Activated CD8-positive, alpha-beta memory T cell treated with anti-CD3 and anti-CD28 coated beads, Interleukin-2, amount 50 U/mL, for 24 hours (primary cell): Measurements from ENCODE around the gene CLSTN2.

ENCODE experiments used
- DNase-seq: peaks from one replicate; pipeline ENCODE4 v3.0.0-alpha.2; 2020; ENCODE audit errors: extremely low read depth

CLSTN2 gene

DNA sequence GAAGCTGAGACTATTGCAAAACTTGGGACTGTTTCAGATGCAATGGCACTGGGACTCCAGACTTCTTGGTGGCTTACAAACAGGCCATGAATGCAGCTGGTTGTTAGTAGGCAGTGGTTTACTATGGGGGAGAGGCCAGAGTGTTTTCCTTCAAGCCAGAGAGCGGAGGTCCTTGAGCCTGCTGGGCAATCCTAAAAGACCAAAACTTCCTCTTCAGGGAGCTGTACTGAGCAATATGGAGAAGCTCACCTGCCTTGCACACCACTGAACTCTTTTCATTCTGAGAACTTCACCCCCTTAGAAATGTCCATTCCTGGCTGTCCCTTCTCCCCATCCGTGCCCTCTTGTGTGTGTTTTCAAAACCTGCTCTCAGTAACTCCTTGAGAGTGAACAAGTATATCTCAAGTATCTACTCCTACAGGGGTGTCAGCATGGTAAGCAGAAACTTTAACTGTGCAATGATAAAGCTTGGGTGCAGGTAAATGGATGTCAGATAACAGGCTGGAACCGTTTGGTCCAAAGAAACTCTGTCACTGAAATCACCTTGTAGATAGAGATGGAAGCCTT is 213.9 kb downstream of the CLSTN2 start:
- DNase-seq = no peak

DNA sequence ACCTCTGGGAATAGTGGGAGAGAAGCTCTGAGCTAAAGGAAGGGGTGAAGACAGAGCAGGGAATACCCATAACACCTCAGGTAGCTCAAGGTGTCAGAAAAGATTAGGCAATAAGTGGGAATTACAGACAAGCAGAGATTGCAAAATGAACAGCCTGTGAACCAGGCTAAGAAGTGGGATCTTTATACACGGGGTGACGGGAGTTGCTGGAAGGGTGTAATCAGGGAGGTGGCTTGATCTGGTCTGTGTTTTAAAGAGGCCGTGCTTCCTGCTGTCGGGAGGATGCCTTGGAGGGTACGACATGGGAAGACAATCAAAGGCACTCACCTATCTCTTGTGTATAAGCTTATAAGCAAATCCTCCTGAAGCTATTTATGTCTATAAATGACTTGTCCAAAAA is 216.3 kb downstream of the CLSTN2 start:
- DNase-seq = no peak

DNA sequence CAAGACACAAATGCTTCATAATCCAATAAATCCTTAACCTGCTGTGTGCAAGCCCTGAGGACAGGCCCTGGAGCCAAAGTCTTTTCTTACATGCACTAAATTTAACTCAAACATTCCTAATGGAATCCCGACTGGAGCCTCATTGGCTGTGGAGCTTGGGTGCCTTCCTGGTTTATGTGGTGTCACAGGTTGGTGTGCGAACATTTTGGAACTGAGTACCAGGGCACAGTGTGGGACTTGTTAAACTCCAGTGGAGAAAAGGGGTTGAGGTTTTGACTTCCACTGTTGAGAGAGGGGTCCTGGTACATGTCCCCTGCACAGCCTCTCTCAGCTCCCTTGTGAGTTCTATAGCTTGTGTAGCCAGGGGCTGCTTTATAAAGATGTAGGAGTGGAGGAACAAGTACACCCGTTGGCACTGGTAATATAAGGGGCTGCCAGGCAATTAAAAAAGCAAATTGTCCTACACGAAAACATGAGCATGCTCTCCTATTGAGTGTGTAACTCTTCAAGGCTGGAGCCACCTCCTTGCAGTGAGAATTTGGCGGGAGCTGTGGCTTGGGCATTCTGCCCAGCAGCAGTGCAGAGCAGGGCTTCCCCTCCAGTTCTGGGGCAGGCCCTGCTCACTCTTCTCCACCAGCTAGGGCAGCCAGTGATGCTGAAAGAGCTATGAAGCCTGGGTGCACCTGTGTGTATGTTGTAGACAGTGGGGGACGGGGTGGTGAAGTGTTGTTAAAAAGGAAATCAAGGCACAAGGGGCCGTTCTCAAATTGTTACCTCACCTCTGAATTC is 218.1 kb downstream of the CLSTN2 start:
- no peak for DNase-seq

DNA sequence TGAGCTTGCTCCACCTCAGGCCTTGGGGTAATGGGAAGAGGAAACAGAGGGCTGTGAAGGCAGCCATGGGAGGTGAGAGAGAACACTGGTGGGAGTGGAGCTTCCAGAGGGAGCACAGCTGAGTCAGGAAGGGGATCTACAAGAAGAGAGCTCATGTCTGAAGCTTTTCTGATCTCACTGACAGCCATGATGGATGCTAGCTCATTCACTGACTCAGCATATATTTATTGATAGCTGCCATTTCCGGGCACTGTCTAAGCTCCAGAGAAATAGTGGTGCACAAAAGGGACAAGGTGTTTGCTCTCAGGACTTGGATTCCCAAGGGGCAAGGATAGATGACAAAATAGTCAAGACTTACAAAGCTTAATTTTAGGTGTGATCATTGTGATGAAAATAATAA is 218.8 kb downstream of the CLSTN2 start:
- no peak for DNase-seq

DNA sequence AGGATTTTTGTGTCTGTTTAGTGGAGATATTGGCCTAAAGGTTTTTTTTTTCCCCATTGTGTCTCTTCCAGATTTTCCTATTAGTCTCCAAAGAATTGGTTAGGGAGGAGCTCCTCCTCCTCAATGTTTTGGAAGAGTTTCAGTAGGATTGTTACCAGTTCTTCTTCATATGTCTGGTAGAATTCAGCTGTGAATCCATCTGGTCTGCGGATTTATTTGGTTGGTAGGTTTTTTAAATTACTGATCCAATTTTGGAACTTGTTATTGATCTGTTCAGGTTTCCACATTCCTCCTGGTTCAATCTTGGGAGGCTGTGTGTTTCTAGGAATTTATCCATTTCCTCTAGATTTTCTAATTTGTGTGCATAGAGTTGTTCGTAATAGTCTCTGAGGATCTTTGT is 222.2 kb downstream of the CLSTN2 start:
- DNase-seq = no peak

DNA sequence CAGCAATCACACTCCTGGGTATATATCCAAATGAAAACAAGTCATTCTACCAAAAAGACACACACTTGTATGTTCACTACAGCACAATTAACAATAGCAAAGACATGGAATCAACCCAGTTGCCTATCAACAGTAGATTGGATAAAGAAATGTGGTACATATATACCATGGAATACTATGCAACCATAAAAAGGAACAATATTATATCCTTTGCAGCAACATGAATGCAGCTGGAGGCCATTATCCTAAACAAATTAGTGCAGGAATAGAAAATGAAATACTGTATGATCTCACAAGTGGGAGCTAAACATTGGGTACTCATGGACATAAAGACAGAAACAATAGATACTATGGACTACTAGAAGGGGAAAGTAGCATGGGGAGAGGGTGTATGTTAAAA is 224.7 kb downstream of the CLSTN2 start:
- DNase-seq = no peak

DNA sequence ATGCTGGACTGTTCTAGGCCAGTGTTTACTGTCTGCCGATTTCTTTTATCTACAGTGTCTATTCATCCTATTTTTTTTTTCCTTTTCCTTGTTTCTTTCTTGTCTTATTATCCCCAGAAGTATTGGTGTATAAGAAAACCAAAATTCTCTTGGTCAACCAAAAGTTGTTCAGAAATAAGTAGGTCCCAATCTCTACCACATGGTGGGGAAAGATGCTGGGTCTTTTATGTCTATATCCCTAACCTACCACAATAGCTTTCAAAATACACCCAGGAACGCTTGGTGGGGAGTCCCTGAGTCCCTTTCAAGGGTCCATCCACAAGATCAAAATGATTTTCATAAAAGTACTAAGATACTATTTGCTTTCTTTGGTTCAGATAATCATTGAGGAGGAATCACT is 225.6 kb downstream of the CLSTN2 start:
- DNase-seq = no peak

DNA sequence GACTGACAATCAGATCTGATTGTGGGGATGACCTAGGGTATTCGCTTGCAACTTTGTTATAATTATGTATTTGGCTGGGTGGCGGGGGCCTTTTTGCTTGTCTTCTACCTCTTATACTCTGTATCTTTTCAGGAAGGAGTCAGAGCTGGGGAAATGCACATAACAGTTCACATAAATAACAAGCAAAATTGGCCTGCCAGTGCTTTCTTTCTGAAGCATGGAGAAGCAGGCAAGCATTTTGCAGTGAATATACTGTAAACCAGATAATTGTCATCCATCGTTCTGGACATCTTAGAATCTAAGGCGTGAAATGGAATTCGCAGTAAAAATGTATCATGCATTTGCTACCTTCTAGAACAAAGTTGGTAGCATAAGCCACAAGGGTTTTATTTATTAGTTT is 227.6 kb downstream of the CLSTN2 start:
- no peak for DNase-seq

DNA sequence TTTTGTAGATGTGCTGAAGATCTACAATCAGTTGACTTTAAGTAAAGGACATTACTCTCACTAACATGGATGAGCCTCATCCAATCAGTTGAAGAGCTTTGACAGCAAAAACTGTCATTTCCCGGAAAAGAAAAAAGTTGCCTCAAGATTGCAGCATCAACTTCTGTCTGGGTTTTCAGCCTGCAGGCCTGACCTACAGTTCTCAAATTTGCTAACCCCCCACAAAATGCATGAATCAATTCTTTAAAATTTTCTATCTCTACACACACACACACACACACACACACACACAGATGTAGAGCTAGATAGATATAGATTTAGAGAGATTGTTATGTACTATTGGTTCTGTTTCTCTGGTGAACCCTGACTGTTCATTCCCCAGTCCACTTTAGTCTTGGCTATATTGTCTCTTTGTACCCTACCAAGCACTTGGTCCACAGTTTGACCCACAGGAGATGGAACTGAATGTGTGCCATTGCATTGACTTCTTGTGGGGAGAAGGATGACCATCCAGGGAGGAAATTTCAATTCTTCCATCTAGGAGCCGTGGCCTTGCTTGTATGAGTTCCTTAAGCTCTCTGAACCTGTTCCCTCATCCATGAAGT is 228.3 kb downstream of the CLSTN2 start:
- no peak for DNase-seq

DNA sequence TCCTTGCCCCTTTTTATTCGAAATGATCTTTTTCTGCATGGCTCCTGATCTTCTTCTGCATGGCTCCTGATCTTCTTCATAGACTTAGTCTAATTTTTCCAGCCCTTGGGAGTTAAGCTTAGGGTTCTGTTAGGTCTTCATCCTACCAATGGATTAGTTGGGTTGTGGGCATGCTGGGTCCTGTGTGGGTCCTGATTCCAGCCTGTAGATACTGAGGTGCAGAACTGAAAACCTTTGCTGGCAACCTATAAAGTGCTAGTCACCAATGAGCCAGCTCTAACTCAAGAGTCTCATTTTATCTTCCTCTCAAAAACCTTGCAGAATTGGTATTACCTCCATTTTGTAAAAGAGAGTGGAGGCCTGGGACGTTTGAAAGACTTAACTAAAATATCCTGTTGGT is 229.2 kb downstream of the CLSTN2 start:
- DNase-seq = no peak

DNA sequence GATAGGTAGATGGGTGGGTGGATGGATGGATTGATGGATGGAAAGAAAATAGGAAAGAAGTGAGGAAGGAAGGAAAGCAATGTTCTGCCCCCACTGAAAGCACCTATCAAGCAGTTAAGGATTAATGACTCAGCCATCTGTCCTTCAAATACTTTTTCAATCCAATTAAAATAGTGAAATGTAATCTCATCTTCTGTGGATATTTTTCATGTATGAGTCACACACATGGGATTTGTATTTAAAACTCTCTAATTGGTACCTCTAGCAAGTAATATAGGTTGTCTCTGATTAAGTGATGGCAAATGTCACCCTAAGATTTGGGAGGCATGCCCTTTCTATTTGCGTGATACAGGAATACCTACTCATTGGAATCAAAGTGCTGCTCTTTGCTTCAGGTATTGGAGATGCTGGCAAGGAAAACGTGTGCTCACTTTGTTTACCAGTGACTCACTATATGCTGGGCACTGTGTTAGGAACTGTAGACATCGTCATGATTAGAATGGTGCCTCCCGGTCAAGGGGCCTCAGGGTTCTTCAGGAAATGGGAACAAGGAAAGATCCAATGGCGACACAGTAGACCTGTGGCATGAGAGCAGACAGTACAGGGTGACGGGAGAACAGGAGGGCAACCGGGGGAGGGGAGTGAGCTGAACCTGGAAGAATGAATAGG is 230.1 kb downstream of the CLSTN2 start:
- no peak for DNase-seq

DNA sequence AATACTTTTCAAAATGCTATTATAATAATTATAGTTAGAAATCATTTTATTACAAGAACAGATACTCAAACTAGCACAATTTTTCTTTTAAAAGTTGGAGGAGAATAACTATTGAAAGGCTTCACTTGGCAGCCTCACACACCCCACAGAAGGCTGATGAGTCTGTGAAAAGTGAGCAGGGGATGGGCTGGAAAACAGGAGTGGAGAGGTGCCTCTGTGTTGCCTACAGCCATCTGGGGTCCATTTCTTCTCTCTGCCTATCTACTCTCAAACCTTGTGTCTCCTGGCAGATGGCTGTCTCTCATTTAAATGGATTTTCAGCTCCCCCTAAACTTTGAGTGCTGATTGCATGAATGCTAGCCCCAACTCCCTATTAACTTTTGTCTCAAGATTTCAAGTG is 230.8 kb downstream of the CLSTN2 start:
- no peak for DNase-seq

DNA sequence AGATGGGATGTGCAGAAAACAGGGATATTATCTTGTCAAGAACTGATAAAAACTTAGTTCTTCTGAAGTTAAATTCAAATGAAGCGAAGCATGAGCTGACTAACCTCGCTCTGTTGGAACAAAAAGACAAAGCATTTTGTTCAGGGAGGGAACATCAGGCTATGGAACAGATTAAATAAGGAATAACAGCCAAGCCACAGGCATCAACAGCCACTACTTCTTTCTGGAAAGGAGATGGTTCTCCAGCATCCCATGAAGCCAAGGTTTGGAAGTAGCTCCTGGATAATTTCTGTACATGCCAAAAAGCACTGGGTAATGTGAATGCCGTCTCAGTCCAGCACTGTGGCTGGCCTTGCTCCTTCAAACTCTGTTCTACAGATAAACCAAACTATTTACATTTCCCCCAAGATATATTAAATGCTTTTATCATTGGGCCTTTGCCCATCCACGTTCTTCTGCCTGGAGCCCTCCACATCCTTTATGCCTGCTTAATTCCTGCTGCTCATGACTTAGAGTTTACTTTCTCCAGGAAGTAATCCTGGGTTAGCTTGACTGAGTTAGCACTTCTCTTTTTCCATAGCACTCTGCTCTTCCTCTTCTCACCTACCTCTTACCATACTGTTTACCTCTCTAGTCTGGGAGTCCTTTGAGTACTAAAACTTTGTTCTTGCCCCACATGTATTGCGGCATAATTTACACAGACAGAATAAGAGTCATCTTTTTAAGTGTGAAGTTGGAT is 232.0 kb downstream of the CLSTN2 start:
- no peak for DNase-seq

DNA sequence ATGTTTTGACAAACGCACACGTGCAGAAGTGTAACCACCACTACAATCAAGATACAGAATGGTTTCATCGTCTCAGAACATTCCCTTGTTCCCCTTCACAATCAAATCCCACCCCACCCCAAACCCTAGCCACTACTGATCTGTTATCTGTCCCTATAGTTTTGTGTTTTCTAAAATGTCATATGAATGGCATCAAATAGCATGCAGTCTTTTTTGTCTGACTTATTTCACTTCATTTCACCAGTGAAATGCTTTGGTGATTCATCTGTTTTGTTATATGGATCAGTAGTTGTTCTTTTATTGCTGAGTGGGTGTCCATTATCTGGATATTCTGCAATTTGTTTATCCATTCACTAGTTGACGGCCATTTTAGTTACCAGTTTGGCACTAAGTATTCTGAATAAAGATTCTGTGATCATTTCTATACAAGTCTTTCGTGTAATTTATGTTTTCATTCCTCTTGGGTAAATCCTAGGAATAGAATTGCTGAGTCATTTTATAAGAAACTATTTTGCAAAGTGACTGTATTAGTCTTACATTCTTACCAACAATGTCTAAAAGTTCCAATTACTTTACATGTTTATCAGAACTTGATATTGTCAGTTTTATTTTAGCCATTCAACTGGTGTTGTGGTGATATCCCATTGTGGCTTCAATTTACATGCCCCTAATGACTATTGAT is 232.8 kb downstream of the CLSTN2 start:
- DNase-seq = no peak

DNA sequence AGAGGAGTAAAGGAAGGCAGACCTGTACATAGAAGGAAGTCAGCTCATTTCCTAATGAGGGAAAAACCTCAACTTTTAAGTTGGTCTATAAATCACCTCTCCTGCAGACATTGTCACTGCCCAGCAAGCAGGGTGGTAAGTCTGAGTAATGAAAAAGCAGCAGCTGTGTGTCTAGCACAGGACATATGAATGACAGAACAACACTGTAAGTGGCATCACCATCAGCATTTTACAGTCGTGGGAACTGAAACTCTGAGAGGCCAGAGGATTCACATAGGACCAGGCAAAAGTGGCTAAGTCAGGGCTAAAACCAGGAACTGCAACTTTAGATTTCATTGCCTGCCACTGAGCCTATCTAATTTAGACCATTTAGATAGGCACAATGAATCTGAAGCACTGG is 235.6 kb downstream of the CLSTN2 start:
- DNase-seq = no peak

DNA sequence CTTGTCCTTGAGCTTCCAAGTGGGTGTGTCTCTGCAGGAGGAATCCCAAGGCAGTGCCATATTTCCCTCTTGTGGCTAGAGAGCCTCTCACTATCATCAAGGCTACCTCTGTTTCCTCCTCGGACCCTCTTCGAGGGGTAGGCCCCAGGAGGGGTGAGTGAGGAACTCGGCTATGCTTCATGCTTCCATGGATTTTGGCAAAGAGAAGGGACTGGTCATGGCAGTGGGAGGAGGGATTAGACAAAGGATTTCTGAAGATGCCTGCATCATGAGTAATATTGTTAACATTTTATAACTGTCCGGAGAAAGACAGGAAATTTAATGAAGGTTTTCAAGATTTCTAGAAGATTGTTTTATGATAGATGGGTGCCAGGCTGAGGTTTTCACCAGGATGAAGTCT is 241.5 kb downstream of the CLSTN2 start:
- no peak for DNase-seq

DNA sequence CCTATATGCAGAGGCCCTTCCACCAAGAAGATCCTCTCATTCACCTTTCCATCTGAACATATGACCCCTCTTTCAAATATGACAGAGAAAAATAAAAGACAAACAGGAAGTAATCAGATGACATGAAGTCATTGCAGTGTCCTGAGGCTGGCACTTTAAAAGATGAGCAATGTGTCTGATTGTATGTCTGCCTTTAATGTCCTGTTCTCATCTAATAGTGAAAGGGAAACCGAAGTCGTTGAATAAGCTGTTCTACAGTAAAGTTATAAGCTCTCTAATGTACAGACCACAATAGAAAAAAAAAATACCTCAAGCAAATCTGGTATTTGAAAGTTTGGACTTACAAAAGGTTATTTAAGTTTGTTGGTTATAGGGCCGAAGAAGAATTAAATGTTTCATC is 243.0 kb downstream of the CLSTN2 start:
- DNase-seq = no peak

DNA sequence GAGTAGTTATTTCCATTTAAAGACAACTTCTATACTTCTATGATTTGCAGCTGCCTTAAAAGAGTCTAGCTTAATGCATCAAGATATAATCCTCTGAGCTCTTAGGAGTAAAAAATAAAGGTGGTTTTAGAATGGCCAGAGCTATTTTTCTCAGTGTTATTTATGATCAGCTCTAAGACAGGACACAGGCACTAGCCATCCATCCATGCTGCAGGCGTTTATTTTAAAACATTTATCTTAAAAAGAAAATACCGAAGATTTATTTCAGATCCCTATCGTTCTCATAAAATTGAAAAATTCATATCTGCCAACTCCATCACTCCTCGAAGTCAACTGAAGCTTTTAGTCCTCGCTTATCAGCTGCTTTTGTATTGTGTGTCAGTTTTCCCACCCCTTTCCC is 243.5 kb downstream of the CLSTN2 start:
- DNase-seq = no peak

DNA sequence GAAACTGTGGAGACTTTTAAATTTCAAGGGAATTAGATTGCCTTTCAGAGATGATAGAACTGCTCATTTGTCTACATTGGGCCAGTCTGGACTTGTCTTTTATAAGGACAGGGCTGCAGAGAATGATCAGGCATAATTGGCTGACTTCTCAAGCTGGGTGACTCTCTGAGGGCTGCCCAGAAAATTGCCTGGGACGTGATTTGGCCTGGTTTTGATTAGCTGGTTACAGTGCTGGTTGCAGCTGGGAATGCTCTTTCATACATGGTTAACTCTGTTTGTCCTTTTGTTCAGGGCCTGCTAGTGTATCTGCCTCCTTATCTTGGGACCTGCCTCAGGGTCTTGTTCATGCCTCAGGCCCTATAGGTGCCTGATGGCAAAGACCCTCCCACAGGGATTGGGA is 245.6 kb downstream of the CLSTN2 start:
- DNase-seq = no peak

DNA sequence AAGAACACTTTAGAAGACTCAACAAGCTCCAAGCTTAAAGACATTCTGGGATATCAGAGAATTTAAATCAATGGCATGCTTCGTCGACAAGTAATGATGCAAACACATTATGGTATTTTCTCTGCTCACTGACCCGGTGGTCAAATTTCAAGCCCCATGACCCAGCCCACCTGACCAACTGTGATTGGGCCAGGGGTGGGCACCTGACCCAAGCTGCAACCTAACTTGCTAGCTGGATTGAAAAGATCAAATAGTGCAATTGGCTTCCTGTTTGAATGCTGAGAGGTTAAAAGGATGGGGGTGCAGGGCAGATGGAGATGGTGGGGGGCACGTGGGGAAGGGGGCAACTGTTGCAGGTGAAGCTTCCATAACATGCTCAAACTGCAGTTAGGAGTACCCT is 250.4 kb downstream of the CLSTN2 start:
- no peak for DNase-seq

DNA sequence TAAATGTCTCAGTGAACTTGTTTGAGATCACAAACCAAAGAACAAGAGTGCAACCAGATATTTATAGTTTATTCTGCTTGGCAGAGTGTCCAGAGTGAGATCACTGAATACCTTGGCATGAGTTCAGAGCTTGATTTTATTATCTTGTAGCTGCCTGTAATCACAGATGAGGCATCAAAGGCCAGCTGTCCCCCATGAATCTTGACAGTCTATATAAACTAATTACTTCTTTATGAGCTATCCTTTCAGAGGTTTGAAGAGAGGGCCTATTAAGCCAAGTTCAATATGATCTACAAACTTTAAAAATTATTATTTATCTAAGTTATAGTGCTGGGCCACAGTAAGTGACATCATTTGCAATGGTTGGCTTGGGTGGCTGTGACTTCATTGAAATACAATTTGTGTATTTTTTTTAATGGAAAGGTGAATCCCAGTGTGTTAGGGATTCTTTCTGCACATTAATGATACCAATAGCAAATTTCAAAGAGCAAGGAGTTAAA is 251.5 kb downstream of the CLSTN2 start:
- no peak for DNase-seq
